HS-5 (cell line): ENCODE measurements around the gene RETREG1.
"Not testable (repeated sequence)": the region's sequence is repeated elsewhere in the genome, so short reads cannot be mapped to it uniquely, and the experiment has no call there.

Source experiments
- DNase-seq: peaks from one replicate; pipeline ENCODE4 v3.0.0-alpha.2; 2012; ENCODE audit warnings: low read depth

Gene RETREG1

DNA sequence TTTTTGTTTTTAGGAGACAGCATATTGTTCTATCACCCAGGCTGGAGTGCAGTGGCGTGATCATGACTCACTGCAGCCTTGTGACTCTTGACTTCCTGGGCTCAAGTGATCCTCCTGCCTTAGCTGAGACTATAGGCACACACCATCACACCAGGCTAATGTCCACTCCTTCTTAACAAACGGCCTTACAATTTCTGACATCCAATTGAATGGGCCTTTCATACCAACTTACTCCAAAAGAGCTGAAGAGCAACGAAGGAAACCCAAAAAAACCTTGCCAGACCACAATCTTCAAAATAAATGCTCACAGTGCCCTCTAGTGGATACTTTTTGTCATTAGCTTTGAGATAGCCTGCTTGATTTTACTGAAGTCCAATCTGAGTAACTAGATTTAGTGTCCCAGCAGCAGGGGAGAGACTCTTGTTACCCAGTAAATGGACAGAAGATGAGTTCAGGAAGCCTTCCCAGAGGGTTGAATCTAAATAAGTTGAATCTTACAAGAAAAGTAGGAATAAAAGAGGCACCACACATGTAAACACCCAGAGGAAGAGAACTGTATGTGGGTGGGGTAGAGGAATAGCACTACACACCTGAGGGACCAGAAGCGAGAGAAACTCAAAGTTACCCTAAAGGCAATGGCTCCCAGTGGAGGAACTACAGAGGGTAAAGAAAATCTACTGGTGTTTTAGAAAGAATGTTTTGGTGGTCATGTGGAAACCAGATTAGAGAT is 160.5 kb downstream of the RETREG1 start:
- peak; percentile 80 for DNase-seq

DNA sequence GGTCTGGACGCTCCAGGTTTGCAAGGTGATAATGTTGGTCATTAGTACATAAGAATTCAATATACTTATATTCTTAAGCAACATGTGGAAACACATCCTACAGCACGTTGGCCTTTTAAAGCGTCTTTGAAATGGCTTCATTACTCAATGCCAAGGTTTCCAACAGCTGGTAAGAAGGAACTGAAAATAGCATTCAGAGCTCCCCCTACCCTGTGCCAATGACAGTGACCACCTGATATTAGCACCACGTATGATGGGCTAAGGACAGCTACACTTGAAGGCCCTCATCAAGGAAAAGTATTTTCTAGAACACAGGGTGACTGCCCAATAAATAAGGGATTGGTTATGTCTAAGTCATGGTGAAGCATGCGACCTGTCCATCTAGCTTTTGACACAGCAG is 161.1 kb downstream of the RETREG1 start:
- no peak for DNase-seq

DNA sequence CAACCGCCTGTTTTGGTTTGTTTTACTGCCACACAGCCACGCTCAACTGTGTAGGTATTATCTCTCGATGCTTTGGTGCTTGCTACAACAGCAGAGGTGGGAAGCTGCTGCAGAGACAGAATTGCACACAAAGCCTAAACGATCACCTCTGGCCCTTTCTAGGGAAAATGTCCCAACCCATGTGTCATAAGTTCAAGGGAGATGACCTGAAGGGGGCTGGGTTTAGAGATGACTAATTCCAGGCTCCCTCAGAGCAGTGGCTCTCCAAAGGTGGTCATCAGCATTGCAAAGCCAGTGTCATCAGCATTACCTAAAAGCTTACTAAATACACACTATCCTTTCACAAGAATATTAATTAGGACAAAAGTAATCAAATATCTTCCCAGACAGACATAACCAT is 162.1 kb downstream of the RETREG1 start:
- DNase-seq = no peak

DNA sequence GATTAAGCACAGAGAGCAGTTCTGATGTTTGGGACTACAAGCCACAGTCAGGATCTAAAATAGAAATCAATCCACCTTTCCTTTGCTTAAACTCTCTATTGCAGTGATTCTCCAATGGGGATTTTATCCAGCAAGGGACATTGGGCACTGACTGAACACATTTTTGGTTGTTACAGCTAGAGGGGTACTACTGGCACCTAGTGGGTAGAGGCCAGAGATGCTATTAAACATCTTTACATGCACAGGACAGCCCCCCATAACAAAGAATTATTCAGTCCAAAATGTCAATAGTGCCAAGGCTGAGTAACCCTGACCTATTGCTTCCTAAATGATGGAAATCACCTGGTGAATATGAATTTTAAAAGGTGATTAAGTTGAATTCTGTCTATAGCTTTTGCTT is 163.2 kb downstream of the RETREG1 start:
- no peak for DNase-seq

DNA sequence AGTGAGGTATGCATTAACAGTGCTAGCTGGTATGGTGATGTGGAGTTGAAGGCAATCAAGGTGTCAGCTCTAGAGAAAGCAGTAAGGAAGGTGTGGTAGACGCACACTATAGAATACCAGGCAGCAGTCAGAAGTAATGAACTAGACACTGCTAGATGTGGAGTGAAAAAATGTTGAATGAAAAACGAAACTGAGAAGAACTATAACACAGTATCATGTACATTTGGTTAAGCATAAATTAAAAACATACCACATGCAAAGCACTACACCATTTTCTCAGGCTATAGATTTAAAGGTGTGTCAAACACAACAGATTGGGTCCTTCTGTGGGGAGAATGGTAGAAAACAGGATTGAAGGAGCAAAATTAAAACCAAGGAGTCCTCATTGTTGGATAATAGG is 166.6 kb downstream of the RETREG1 start:
- no peak for DNase-seq

DNA sequence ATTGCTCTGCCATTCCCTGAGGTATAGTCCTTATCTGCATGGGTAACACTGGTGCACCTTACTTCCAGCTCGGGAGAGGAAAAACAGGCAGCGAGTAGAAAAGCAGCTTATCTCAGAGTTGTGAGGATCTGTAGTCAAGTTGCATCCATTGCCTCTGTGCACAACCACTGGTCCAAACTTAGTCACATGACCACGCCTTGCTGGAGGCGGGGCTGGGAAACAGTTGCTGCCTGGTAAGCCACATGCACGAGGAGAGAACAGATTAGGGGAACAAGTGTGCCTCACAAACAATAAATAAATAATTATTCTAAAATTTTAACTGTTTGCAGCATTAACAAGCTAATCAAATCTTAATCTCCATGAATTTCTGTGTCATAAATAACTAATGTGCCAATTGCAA is 169.8 kb downstream of the RETREG1 start:
- no peak for DNase-seq

DNA sequence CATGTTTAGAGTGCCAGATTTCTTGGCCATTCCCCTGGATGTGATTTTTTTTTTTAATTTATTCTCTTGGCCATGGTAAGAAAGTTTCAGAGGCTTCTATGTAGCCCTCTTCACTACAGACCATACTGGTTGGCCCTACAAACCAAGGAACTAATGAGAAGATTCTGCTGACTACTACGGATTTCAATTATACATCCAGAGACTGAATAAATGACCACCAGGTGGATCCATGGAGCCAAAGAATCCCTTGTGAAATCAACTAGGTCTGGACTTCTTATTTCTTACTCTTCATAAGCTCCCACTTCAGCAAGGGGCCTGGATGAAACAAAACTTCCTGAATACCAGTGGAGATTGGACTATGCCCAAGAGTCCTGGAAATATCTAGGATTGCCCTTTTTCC is 178.8 kb downstream of the RETREG1 start:
- DNase-seq = no peak

DNA sequence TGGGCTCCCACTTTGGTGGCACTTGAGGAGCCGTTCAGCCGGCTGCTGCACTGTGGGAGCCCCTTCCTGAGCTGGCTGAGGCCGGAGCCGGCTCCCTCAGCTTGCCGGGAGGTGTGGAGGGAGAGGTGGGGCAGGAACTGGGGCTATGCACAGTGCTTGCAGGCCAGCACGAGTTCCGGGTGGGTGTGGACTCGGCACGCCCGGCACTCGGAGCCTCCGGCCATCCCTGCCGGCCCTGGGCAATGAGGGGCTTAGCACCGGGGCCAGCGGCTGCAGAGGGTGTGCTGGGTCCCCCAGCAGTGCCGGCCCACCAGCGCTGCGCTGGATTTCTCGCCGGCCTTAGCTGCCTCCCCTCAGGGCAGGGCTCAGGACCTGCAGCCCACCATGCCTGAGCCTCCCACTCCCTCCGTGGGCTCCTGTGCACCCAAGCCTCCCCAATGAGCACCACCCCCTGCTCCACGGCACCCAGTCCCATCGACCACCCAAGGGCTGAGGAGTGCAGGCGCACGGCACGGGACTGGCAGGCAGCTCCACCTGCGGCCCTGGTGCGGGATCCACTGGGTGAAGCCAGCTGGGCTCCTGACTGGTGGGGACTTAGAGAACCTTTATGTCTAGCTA is 180.6 kb downstream of the RETREG1 start:
- not testable (repeated sequence) for DNase-seq

DNA sequence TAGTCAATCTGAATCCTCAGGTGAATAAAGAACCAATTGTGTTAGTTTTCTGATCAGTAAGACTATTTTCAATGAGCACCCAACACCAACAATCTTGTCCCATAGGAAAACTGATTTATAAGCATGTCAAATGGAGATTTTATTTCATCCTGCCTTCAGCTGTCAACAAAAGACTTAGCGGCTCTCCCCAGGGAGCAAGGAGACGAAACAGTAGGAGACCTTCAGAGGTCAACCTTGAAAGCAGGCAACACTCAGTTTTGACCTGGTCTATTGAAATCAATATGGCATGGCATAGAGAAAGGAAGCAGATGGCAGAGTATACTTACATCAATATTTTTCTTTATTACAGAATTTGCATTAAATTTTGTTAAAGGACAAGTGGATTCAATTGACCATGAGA is 185.3 kb downstream of the RETREG1 start:
- no peak for DNase-seq

DNA sequence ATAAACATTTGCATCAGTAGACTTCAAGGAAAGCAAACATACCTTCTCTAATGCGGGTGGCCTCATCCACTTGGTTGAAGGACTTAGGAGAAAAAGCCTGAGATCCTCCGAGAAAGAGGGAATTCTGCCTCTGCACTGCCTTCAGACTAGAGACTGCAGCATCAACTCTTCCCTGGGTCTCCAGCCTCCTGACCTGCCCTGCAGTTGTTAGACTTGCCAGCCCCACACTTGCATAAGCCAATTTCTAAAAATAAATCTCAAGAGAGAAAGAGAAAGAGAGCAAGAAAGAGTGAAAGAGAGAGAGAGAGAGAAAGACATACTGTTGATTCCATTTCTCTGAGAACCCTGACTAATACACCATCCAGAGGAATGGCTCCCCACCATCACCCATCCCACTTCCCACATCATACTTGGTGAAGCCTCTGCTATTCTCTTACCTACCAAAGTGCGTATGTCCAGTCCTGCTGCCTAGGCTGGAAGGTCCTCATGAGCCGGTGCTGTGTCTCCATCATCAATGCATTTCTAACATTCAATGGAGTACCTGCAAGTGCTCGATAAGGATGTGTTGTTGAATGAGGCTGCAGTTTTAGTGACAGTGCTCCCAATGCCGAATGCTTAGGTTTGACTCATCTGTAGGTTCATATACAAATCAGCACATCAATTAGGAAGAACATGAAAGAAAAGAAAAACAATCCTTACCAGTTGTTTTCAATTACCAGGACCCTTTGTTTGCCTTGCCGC is 186.3 kb downstream of the RETREG1 start:
- no peak for DNase-seq

DNA sequence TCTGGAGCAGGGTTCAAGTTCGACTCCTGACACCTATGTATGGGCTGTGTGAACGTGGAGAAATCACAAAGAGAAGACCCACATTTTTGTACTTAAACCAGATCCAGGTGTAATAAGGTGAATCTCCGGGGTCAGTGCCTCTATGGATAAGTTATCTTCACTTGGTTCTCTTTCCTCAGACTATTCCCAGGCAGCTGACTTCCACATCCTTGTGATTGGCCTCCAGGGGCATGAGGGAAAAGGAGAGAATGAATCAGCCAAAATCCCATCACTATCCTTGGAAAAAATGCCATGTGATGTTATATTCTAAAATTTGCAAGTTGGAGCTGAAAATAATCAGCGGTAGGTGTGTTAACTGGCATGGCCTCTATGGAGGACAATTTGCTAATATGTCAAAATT is 188.4 kb downstream of the RETREG1 start:
- DNase-seq = no peak

DNA sequence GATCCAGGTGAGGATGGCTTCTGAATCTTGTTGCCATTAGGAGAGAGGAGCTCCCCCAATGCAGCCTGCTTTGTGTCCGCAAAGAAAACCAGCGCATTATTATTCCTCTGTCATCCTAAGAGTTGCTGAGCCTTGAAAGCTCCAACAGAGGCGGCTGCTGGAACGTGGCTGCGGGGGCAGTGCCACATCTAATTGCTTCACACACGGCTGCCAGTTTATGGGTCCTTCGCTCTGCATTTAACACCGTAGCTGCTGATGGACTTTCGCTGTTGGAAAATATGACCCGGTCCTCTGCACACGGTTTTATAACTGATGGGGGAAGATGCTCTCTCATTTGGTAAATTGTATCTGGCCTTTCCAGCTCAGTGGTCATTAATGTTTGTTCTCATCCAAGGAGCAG is 189.2 kb downstream of the RETREG1 start:
- DNase-seq = no peak
